Esophagus squamous epithelium (tissue), 4 donors: ENCODE results near the gene ICA1.

Experiments
- CTCF ChIP-seq, 6 experiments: fragments of 450-650 bp in 4 of 6; fragments of 200-600 bp in 2 of 6; sonication (generic) in 2 of 6; IDR thresholded peaks; one replicate each; pipeline ENCODE4 v1.5.1; 2016 to 2019; ENCODE audit warnings: antibody characterized with exemption in 6 of 6, mild to moderate bottlenecking in 4 of 6, moderate library complexity in 4 of 6
- POLR2A ChIP-seq, 4 donors: fragments of 450-650 bp; IDR thresholded peaks; one replicate each; pipeline ENCODE4 v1.6.1; 2017; ENCODE audit warnings: antibody characterized with exemption in 4 of 4, mild to moderate bottlenecking in 4 of 4, moderate library complexity in 3 of 4

DNA sequence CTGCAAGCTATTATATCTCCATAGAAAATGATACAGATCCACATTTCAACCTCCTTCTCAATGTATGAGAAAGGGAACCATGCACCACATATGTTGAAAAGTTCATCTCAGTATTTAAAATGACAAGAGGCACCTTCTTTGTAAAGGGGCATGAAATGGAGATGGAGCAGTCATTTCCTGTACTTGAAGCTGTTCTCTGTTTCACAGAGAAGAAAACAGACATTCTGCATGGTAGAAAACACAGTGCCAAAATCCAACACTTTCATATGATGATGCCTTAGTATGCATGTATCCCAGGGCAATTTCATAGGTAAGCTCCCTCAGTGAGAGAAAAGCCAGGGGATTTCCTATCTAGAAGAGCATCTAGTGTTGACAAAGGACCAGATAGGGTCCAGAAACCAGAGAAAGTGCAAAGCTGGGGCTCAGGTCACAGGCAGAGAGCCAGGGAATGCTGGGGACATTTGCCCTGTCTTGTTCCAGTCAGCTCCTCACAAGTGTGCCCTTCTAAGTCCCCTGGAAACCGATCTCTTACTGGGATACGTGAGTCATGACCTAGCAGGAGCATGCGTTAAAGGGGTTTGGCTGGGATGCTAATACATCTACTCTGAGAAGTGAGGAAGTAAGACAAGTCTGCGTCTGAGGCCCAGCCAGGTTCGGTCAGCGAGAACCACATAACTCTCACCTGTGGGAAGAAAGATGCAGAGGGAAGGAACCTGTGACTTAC, 118.7 kb downstream of the ICA1 start:
- TF ChIP-seq CTCF (IDR thresholded peaks at IDR 0.05), result no peak
- TF ChIP-seq POLR2A (IDR thresholded peaks at IDR 0.05), result no peak
